CD14-positive monocyte (primary cell): Measurements from ENCODE around the gene AURKA. TPM values are rescaled to one million over a fixed set of nuclear protein-coding genes. Genes with fewer than 3 reads are reported as not detected.
A peak's percentile ranks its signal among the peaks of the same experiment; 100 is the strongest.

ENCODE experiments used
- DNase-seq, 3 donors: peaks; one replicate each; pipeline ENCODE4 v3.0.0-alpha.2; 2011 to 2022
- H2AFZ ChIP-seq: 2 replicates; pipeline ENCODE4 v1.6.0; 2012; ENCODE audit warnings: mild to moderate bottlenecking, low read depth, low read length, inconsistent platforms; ENCODE audit not compliant: insufficient read depth, poor library complexity, severe bottlenecking
- H3K27ac ChIP-seq, 2 donors: 1 replicate in 1 of 2; 2 replicates in 1 of 2; pipeline ENCODE4 v1.5.1; 2012 to 2013; ENCODE audit warnings: low read length in 2 of 2, control low read depth in 1 of 2, inconsistent platforms in 1 of 2, low read depth in 1 of 2, mild to moderate bottlenecking in 1 of 2
- H3K27me3 ChIP-seq, 2 donors: one replicate each; pipeline versions ENCODE4 v1.6.0 to v1.6.1; 2011 to 2013; ENCODE audit warnings: low read length in 2 of 2; ENCODE audit not compliant: control insufficient read depth in 2 of 2, insufficient read depth in 2 of 2
- H3K36me3 ChIP-seq, 2 donors: replicated peaks in 1 of 2; 1 replicate in 1 of 2; 2 replicates in 1 of 2; pipeline versions ENCODE4 v1.5.1 to v1.6.1; 2012 to 2013; ENCODE audit warnings: low read length in 2 of 2, control low read depth in 1 of 2, inconsistent platforms in 1 of 2, mild to moderate bottlenecking in 1 of 2; ENCODE audit not compliant: insufficient read depth in 2 of 2, control insufficient read depth in 1 of 2
- H3K4me1 ChIP-seq, 2 donors: 1 replicate in 1 of 2; 2 replicates in 1 of 2; pipeline versions ENCODE4 v1.5.1 to v1.6.1; 2012 to 2013; ENCODE audit warnings: low read length in 2 of 2, control low read depth in 1 of 2, inconsistent platforms in 1 of 2, mild to moderate bottlenecking in 1 of 2, moderate library complexity in 1 of 2; ENCODE audit not compliant: insufficient read depth in 2 of 2, control insufficient read depth in 1 of 2
- H3K4me2 ChIP-seq: replicated peaks from 2 replicates; pipeline ENCODE3; 2012; ENCODE audit warnings: low read length, moderate library complexity, mild to moderate bottlenecking; ENCODE audit not compliant: poor library complexity, severe bottlenecking; ENCODE audit errors: extremely low read depth
- H3K4me3 ChIP-seq, 3 experiments: fragments of 200-600 bp in 1 of 3; sonication (generic) in 1 of 3; replicated peaks in 1 of 3; 1 replicate in 2 of 3; 2 replicates in 1 of 3; pipeline ENCODE4 v1.5.1; 2011 to 2013; ENCODE audit warnings: low read length in 3 of 3, mild to moderate bottlenecking in 3 of 3, control low read depth in 2 of 3, low read depth in 2 of 3, inconsistent platforms in 1 of 3, moderate library complexity in 1 of 3
- H3K79me2 ChIP-seq: 2 replicates; pipeline ENCODE4 v1.6.0; 2012; ENCODE audit warnings: mild to moderate bottlenecking, control low read depth, inconsistent platforms, low read length, moderate library complexity; ENCODE audit not compliant: insufficient read depth
- H3K9ac ChIP-seq: 2 replicates; pipeline ENCODE4 v1.6.0; 2017; ENCODE audit warnings: low read length, mild to moderate bottlenecking; ENCODE audit not compliant: insufficient read depth, poor library complexity, severe bottlenecking
- H3K9me3 ChIP-seq, 2 donors: replicated peaks in 1 of 2; 1 replicate in 1 of 2; 2 replicates in 1 of 2; pipeline versions ENCODE4 v1.5.1 to v1.6.1; 2012 to 2013; ENCODE audit warnings: low read length in 2 of 2, control low read depth in 1 of 2; ENCODE audit not compliant: control insufficient read depth in 1 of 2, insufficient read depth in 1 of 2
- H4K20me1 ChIP-seq: 2 replicates; pipeline ENCODE4 v1.6.0; 2012; ENCODE audit warnings: mild to moderate bottlenecking, low read length, control low read depth, moderate library complexity; ENCODE audit not compliant: insufficient read depth
- H3K27ac Mint-ChIP-seq, 7 donors: one replicate each; pipeline ENCODE4 v1.8.0; 2020; ENCODE audit warnings: mild to moderate bottlenecking in 7 of 7, mixed read lengths in 7 of 7, moderate library complexity in 6 of 7, inconsistent platforms in 2 of 7
- H3K27me3 Mint-ChIP-seq, 3 donors: one replicate each; pipeline ENCODE4 v1.8.0; 2021 to 2022; ENCODE audit warnings: low read depth in 3 of 3, mild to moderate bottlenecking in 3 of 3, mixed read lengths in 3 of 3, moderate library complexity in 3 of 3, inconsistent platforms in 1 of 3
- H3K36me3 Mint-ChIP-seq, 2 donors: one replicate each; pipeline ENCODE4 v1.8.0; 2020; ENCODE audit warnings: mixed read lengths in 2 of 2, inconsistent platforms in 1 of 2, mild to moderate bottlenecking in 1 of 2
- H3K4me1 Mint-ChIP-seq: one replicate; pipeline ENCODE4 v1.8.0; 2020; ENCODE audit warnings: mild to moderate bottlenecking, mixed read lengths
- H3K4me3 Mint-ChIP-seq, 2 donors: one replicate each; pipeline ENCODE4 v1.8.0; 2020; ENCODE audit warnings: mild to moderate bottlenecking in 2 of 2, mixed read lengths in 2 of 2, moderate library complexity in 1 of 2
- H3K9me3 Mint-ChIP-seq, 7 donors: one replicate each; pipeline ENCODE4 v1.8.0; 2020 to 2022; ENCODE audit warnings: mixed read lengths in 7 of 7, mild to moderate bottlenecking in 6 of 7, moderate library complexity in 6 of 7, inconsistent platforms in 2 of 7
- CTCF ChIP-seq: fragments of 200-600 bp; IDR thresholded peaks from one replicate; pipeline ENCODE4 v1.8.0; 2022; ENCODE audit warnings: antibody characterized with exemption, mild to moderate bottlenecking
- WGBS: methylation state at CpG from one replicate; pipeline ENCODE4 v1.1.5; 2013; ENCODE audit warnings: missing lambda C conversion rate; ENCODE audit not compliant: insufficient coverage; 5-methylcytosine and 5-hydroxymethylcytosine counted together
- intact Hi-C, 2 donors: fragments of 100-400 bp; cut with micrococcal nuclease; formaldehyde crosslinking; loops; one replicate each; pipeline versions ENCODE4 v1.15.0 to v1.15.1; 2023
- polyA plus RNA-seq, 3 donors: library from polyadenylated mRNA; depleted of rRNA in 1 of 3; unstranded in 2 of 3; stranded (reverse) in 1 of 3; fragments of 300-500 nt in 2 of 3; fragments of >200 nt in 1 of 3; fragmentation: Illumina TruSeq in 2 of 3; gene quantifications; 1 replicate in 2 of 3; 2 replicates in 1 of 3; pipeline ENCODE4 v1.2.3, GENCODE V29; 2012 to 2021

The AURKA gene
- polyA plus RNA-seq, 3 donors: 1.4 to 1.7 (median 1.5) TPM

DNA sequence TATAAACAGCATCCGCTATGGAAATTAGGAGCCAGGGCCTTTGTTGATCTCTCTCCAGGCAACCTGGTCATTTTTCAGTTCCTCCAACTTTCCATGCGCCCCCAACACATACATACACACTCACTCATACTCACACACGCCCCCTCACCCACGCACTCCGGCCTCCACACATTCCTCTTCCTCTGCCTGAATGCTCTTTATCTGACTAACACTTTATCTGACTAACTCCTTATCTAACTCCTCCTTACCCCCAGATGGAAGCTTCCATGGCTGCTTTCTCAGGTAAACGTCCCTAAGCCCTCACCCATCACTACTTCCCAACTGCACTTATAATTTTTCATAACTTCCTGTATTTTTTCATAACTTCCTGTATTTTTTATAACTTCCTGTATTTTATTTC lies 37.5 kb upstream of the AURKA start:
- no peak overlapping the region for H3K27ac ChIP-seq
- peak overlapping the region in 1 of 3 experiments; percentile 65 for H3K4me3 ChIP-seq
- peaks cover 27 to 32% of the 10 kb centered on the region in 2 donors for H3K27me3 ChIP-seq
- Mint-ChIP-seq H3K27ac (peak overlapping the region; percentile 46 to 89 (median 71)), H3K9me3 (peaks cover 0 to 9% (median 2%) of the 10 kb centered on the region in 7 donors), H3K4me1 (peaks cover 73% of the 10 kb centered on the region), H3K27me3 (peaks cover 52 to 66% (median 61%) of the 10 kb centered on the region in 3 donors), H3K4me3 (peak overlapping the region; percentile 42 to 75), H3K36me3 (peaks cover 41 to 48% of the 10 kb centered on the region in 2 donors)
- H3K36me3 ChIP-seq: no peaks in the 10 kb centered on the region
- H3K4me1 ChIP-seq: peaks cover 61 to 67% of the 10 kb centered on the region in 2 donors
- no peak overlapping the region for H2AFZ ChIP-seq
- H3K9me3 ChIP-seq: no peaks in the 10 kb centered on the region
- peaks cover 57% of the 10 kb centered on the region for H4K20me1 ChIP-seq
- no peak overlapping the region for H3K9ac ChIP-seq
- no peaks in the 10 kb centered on the region for H3K79me2 ChIP-seq
- intact Hi-C loops: loop anchor here in 1 of 2 donors (1.0 to 5.0 kb wide), 2 partner anchors 10 to 37 kb away; partner anchors contain the start of genes AURKA and CSTF1
- 41% methylated on average over 6 of the region's 6 CpGs for WGBS
- peak in 2 of 3 donors; percentile 44 to 46 for DNase-seq
- TF ChIP-seq CTCF: no peak
- H3K4me2 ChIP-seq: peak overlapping the region; percentile 74

GRCh38 chr20:56428881-56429280 lies 36.9 kb upstream of the AURKA start:
- H3K36me3 ChIP-seq: no peaks in the 10 kb centered on the region
- H3K9me3 ChIP-seq: no peaks in the 10 kb centered on the region
- H3K4me2 ChIP-seq: peak overlapping the region; percentile 74
- peak overlapping the region in 1 of 3 experiments; percentile 65 for H3K4me3 ChIP-seq
- peak overlapping the region in 5 of 7 donors; percentile 42 to 89 (median 83) for H3K27ac Mint-ChIP-seq
- H3K4me1 Mint-ChIP-seq: peaks cover 76% of the 10 kb centered on the region
- TF ChIP-seq CTCF: no peak
- intact Hi-C loops: loop anchor here in 1 of 2 donors (1.0 to 5.0 kb wide), 2 partner anchors 10 to 37 kb away; partner anchors contain the start of genes AURKA and CSTF1
- H3K4me1 ChIP-seq: peaks cover 65 to 73% of the 10 kb centered on the region in 2 donors
- WGBS: 18% methylated on average over 3 of the region's 8 CpGs
- peaks cover 0 to 7% (median 2%) of the 10 kb centered on the region in 7 donors for H3K9me3 Mint-ChIP-seq
- H3K27ac ChIP-seq: no peak overlapping the region
- peak overlapping the region in 1 of 2 donors; percentile 75 for H3K4me3 Mint-ChIP-seq
- H3K9ac ChIP-seq: no peak overlapping the region
- peaks cover 50 to 63% (median 57%) of the 10 kb centered on the region in 3 donors for H3K27me3 Mint-ChIP-seq
- H4K20me1 ChIP-seq: peaks cover 53% of the 10 kb centered on the region
- H3K36me3 Mint-ChIP-seq: peaks cover 38 to 45% of the 10 kb centered on the region in 2 donors
- no peak overlapping the region for H2AFZ ChIP-seq
- H3K27me3 ChIP-seq: peaks cover 27 to 31% of the 10 kb centered on the region in 2 donors
- peak in 2 of 3 donors; percentile 26 to 39 for DNase-seq
- H3K79me2 ChIP-seq: no peaks in the 10 kb centered on the region
